IMR-90 (cell line): ENCODE measurements around the gene CRISPLD2. TPM values are rescaled to one million over a fixed set of nuclear protein-coding genes. Genes with fewer than 3 reads are reported as not detected.

Source experiments
- ATAC-seq: fragments of 200-7000 bp; cut with Tn5 transposase; 2 replicates; pipeline ENCODE4 v1.9.1; 2020; ENCODE audit warnings: low read depth, mild to moderate bottlenecking, moderate library complexity
- BruUV-seq: library from RNA; stranded (reverse); fragments of 400-500 nt; replicated peaks from 2 replicates; lab custom pipeline; 2021; lab: Mats Ljungman, UMichigan
- CTCF ChIA-PET: fragments of 300-600 bp; formaldehyde crosslinking; extraction: SDS; loops from one replicate; lab custom pipeline; 2021; ENCODE audit warnings: antibody characterized with exemption; lab: Yijun Ruan, JAX
- POLR2A ChIA-PET: fragments of 300-600 bp; sonication (Branson Sonifier 250); formaldehyde crosslinking; loops from one replicate; lab custom pipeline; 2022; ENCODE audit warnings: antibody characterized with exemption; ENCODE audit not compliant: unreplicated experiment; lab: Charles Lee
- DNase-seq: peaks from one replicate; pipeline ENCODE4 v3.0.0; 2013
- H2AFZ ChIP-seq: replicated peaks from 2 replicates; pipeline ENCODE3; 2013; ENCODE audit warnings: low read length, mild to moderate bottlenecking; ENCODE audit not compliant: poor library complexity
- H2AK5ac ChIP-seq: 2 replicates; pipeline ENCODE4 v1.6.1; 2013; ENCODE audit warnings: low read depth, low read length, inconsistent platforms
- H2AK9ac ChIP-seq: replicated peaks from 2 replicates; pipeline ENCODE3; 2013; ENCODE audit warnings: mild to moderate bottlenecking, low read depth, low read length, moderate library complexity; ENCODE audit not compliant: poor library complexity
- H2BK120ac ChIP-seq: 2 replicates; pipeline ENCODE4 v1.6.1; 2013; ENCODE audit warnings: low read depth, low read length, inconsistent platforms
- H2BK15ac ChIP-seq: 3 replicates; pipeline ENCODE4 v1.6.1; 2013; ENCODE audit warnings: low read depth, low read length, inconsistent platforms
- H2BK20ac ChIP-seq: 2 replicates; pipeline ENCODE4 v1.6.1; 2013; ENCODE audit warnings: low read depth, mild to moderate bottlenecking, inconsistent platforms, low read length, moderate library complexity
- H2BK5ac ChIP-seq: 2 replicates; pipeline ENCODE4 v1.6.1; 2013; ENCODE audit warnings: mild to moderate bottlenecking, low read depth, low read length, inconsistent platforms; ENCODE audit not compliant: poor library complexity, severe bottlenecking
- H3K14ac ChIP-seq: replicated peaks from 2 replicates; pipeline ENCODE4 v1.6.1; 2013; ENCODE audit warnings: low read depth, low read length, inconsistent platforms
- H3K18ac ChIP-seq: 2 replicates; pipeline ENCODE4 v1.6.1; 2013; ENCODE audit warnings: low read depth, low read length, control low read depth
- H3K23ac ChIP-seq: 2 replicates; pipeline ENCODE4 v1.6.1; 2013; ENCODE audit warnings: low read depth, low read length, inconsistent platforms
- H3K27ac ChIP-seq: 2 replicates; pipeline ENCODE4 v1.5.1; 2013; ENCODE audit warnings: mild to moderate bottlenecking, control low read depth, low read length; ENCODE audit not compliant: insufficient read depth
- H3K27me3 ChIP-seq: 2 replicates; pipeline ENCODE4 v1.6.1; 2013; ENCODE audit warnings: low read length; ENCODE audit not compliant: control insufficient read depth, insufficient read depth
- H3K36me3 ChIP-seq: 2 replicates; pipeline ENCODE4 v1.6.1; 2013; ENCODE audit warnings: low read length, mixed read lengths; ENCODE audit not compliant: control insufficient read depth, insufficient read depth
- H3K4ac ChIP-seq: 2 replicates; pipeline ENCODE4 v1.6.1; 2013; ENCODE audit warnings: low read depth, low read length, inconsistent platforms
- H3K4me1 ChIP-seq: 2 replicates; pipeline ENCODE4 v1.6.1; 2013; ENCODE audit warnings: low read length, mixed read lengths; ENCODE audit not compliant: control insufficient read depth, insufficient read depth
- H3K4me2 ChIP-seq: 2 replicates; pipeline ENCODE4 v1.6.1; 2013; ENCODE audit warnings: low read depth, mild to moderate bottlenecking, control low read depth, low read length, moderate library complexity
- H3K4me3 ChIP-seq: 2 replicates; pipeline ENCODE4 v1.5.1; 2013; ENCODE audit warnings: low read depth, mild to moderate bottlenecking, control low read depth, low read length, moderate library complexity; ENCODE audit not compliant: insufficient read depth
- H3K56ac ChIP-seq: 2 replicates; pipeline ENCODE4 v1.6.1; 2013; ENCODE audit warnings: low read length, inconsistent platforms; ENCODE audit not compliant: insufficient read depth; ENCODE audit errors: extremely low read depth
- H3K79me1 ChIP-seq, 2 experiments: 2 replicates each; pipeline ENCODE4 v1.6.1; 2013; ENCODE audit warnings: low read length in 2 of 2, inconsistent platforms in 1 of 2, low read depth in 1 of 2
- H3K9ac ChIP-seq: 2 replicates; pipeline ENCODE4 v1.6.1; 2013; ENCODE audit warnings: low read depth, low read length, control low read depth
- H3K9me1 ChIP-seq: 2 replicates; pipeline ENCODE4 v1.6.1; 2013; ENCODE audit warnings: low read length, inconsistent platforms; ENCODE audit not compliant: insufficient read depth
- H3K9me3 ChIP-seq: 2 replicates; pipeline ENCODE4 v1.6.1; 2013; ENCODE audit warnings: low read length; ENCODE audit not compliant: control insufficient read depth, insufficient read depth
- H4K20me1 ChIP-seq: 2 replicates; pipeline ENCODE4 v1.6.1; 2013; ENCODE audit warnings: low read length, inconsistent platforms; ENCODE audit not compliant: insufficient read depth
- H4K5ac ChIP-seq: 2 replicates; pipeline ENCODE4 v1.6.1; 2013; ENCODE audit warnings: mild to moderate bottlenecking, low read depth, low read length, control low read depth
- H4K8ac ChIP-seq, 2 experiments: 2 replicates each; pipeline ENCODE4 v1.6.1; 2013; ENCODE audit warnings: low read depth in 2 of 2, low read length in 2 of 2, control low read depth in 1 of 2, inconsistent platforms in 1 of 2
- H4K91ac ChIP-seq: 2 replicates; pipeline ENCODE4 v1.6.1; 2013; ENCODE audit warnings: low read depth, low read length, inconsistent platforms; ENCODE audit not compliant: insufficient read depth
- CHD1 ChIP-seq: IDR thresholded peaks from 2 replicates; pipeline ENCODE4 v1.6.1; 2012; ENCODE audit warnings: low read depth, low read length, improper control_type of control experiment
- CTCF ChIP-seq: conservative IDR thresholded peaks from 2 replicates; pipeline ENCODE4 v1.5.1; 2012; ENCODE audit warnings: mild to moderate bottlenecking, low read depth, low read length, improper control_type of control experiment
- ELK1 ChIP-seq: fragments of 150-350 bp; IDR thresholded peaks from 2 replicates; pipeline ENCODE4 v1.6.1; 2016; ENCODE audit warnings: low read depth, mild to moderate bottlenecking, low read length, moderate library complexity, borderline replicate concordance
- MAFK ChIP-seq: IDR thresholded peaks from 2 replicates; pipeline ENCODE4 v1.6.1; 2012; ENCODE audit warnings: low read depth, low read length, improper control_type of control experiment
- MAZ ChIP-seq: IDR thresholded peaks from 2 replicates; pipeline ENCODE4 v1.6.1; 2012; ENCODE audit warnings: low read depth, mild to moderate bottlenecking, low read length, improper control_type of control experiment, moderate library complexity, borderline replicate concordance
- MXI1 ChIP-seq: IDR thresholded peaks from 2 replicates; pipeline ENCODE4 v1.6.1; 2012; ENCODE audit warnings: low read depth, mild to moderate bottlenecking, low read length, moderate library complexity, borderline replicate concordance
- NFE2L2 ChIP-seq: fragments of 150-350 bp; IDR thresholded peaks from 2 replicates; pipeline ENCODE4 v1.6.1; 2016; ENCODE audit warnings: low read depth, mild to moderate bottlenecking, low read length
- POLR2A ChIP-seq: IDR thresholded peaks from 2 replicates; pipeline ENCODE4 v1.6.1; 2012; ENCODE audit warnings: mild to moderate bottlenecking, low read depth, low read length
- RAD21 ChIP-seq: IDR thresholded peaks from 2 replicates; pipeline ENCODE4 v1.6.1; 2012; ENCODE audit warnings: low read length, improper control_type of control experiment
- RCOR1 ChIP-seq: IDR thresholded peaks from 2 replicates; pipeline ENCODE4 v1.6.1; 2012; ENCODE audit warnings: mild to moderate bottlenecking, low read length, improper control_type of control experiment; ENCODE audit not compliant: insufficient replicate concordance
- RFX5 ChIP-seq: IDR thresholded peaks from 2 replicates; pipeline ENCODE4 v1.8.0; 2012; ENCODE audit warnings: low read depth, mild to moderate bottlenecking, low read length, moderate library complexity
- SMC3 ChIP-seq: fragments of 150-350 bp; IDR thresholded peaks from 2 replicates; pipeline ENCODE4 v1.6.1; 2016; ENCODE audit warnings: low read depth, mild to moderate bottlenecking, antibody characterized with exemption, low read length, moderate library complexity
- WGBS, 2 experiments: methylation state at CpG; one replicate each; pipeline versions ENCODE4 v1.1.5 to v1.1.7; 2013; ENCODE audit warnings: missing lambda C conversion rate in 2 of 2; ENCODE audit not compliant: insufficient read length in 1 of 2; ENCODE audit errors: extremely low coverage in 2 of 2; 5-methylcytosine and 5-hydroxymethylcytosine counted together
- dilution Hi-C: fragments of 300-500 bp; cut with HindIII; formaldehyde crosslinking; loops from one replicate; pipeline ENCODE4 v1.14.3; 2018; ENCODE audit warnings: low sequenced_read_pairs; ENCODE audit not compliant: unreplicated experiment
- in situ Hi-C: fragments of 300-500 bp; cut with MboI; formaldehyde crosslinking; loops from 3 replicates; pipeline ENCODE4 v1.14.3; 2019; ENCODE audit warnings: low sequenced_read_pairs, inconsistent platforms, mixed read lengths
- intact Hi-C: fragments of 100-400 bp; cut with micrococcal nuclease; formaldehyde crosslinking; loops from 2 replicates; pipeline ENCODE4 v1.10.0; 2022
- polyA plus RNA-seq, 3 experiments: library from polyadenylated mRNA; depleted of rRNA; stranded (reverse); fragments of >200 nt; gene quantifications; 2 replicates each; pipeline ENCODE4 v1.2.3, GENCODE V29; 2012; ENCODE audit warnings: low replicate concordance in 1 of 3
- total RNA-seq: library from RNA; depleted of rRNA; stranded (reverse); fragments of >200 nt; gene quantifications from 2 replicates; pipeline ENCODE4 v1.2.3, GENCODE V29; 2012

CRISPLD2 gene
- total and polyA plus RNA-seq, 2 of the 4 experiments (the other 2 are of a cell fraction), result 23.1 to 37.5 TPM

GRCh38 chr16:84916178-84916577 is 96.4 kb downstream of the CRISPLD2 start:
- DNase-seq (no peak), ATAC-seq (no peak)
- in situ Hi-C loops, result no loop called here

More at GRCh38 chr16:84916178-84916577, 96.4 kb downstream of the CRISPLD2 start:
- H3K27me3 ChIP-seq, result peaks cover 36% of the 10 kb centered on the region
- no peaks in the 10 kb centered on the region for H4K20me1 ChIP-seq
- H3K56ac ChIP-seq, result no peak overlapping the region
- H3K18ac ChIP-seq, result no peak overlapping the region
- H2AK5ac ChIP-seq, result no peak overlapping the region
- BruUV-seq, result no TSS peak
- no peak overlapping the region for H3K23ac ChIP-seq
- no peak overlapping the region for H4K8ac ChIP-seq
- H3K14ac ChIP-seq, result no peak overlapping the region
- no peaks in the 10 kb centered on the region for H3K9me1 ChIP-seq
- dilution Hi-C loops (no loop called here), intact Hi-C loops (no loop called here)
- H3K27ac ChIP-seq, result no peak overlapping the region
- peaks cover 5% of the 10 kb centered on the region; the same call in 1 of the 2 replicates for H3K4me1 ChIP-seq
- TF ChIP-seq RAD21 (no peak), MAFK (no peak), CHD1 (no peak), RFX5 (no peak), POLR2A (no peak), RCOR1 (no peak), MAZ (no peak), MXI1 (no peak), ELK1 (no peak), SMC3 (no peak), CTCF (no peak), NFE2L2 (no peak)
- no peak overlapping the region for H3K4ac ChIP-seq
- no peak overlapping the region for H2AFZ ChIP-seq
- H3K9me3 ChIP-seq, result no peaks in the 10 kb centered on the region
- no peak overlapping the region for H2BK120ac ChIP-seq
- no peak overlapping the region for H2AK9ac ChIP-seq
- no peak overlapping the region for H3K4me3 ChIP-seq
- no peak overlapping the region for H3K4me2 ChIP-seq
- no peak overlapping the region for H2BK15ac ChIP-seq
- no peak overlapping the region for H2BK5ac ChIP-seq
- no peak overlapping the region for H2BK20ac ChIP-seq
- H3K36me3 ChIP-seq, result no peaks in the 10 kb centered on the region
- H3K79me1 ChIP-seq, result no peaks in the 10 kb centered on the region
- H3K9ac ChIP-seq, result no peak overlapping the region
- ChIA-PET POLR2A (no interaction called here), CTCF (no interaction called here)
- H4K5ac ChIP-seq, result no peak overlapping the region
- 50% methylated on average over 7 of the region's 9 CpGs; no CpG with 5 or more reads in 1 of the 2 experiments for WGBS, 2 experiments
- H4K91ac ChIP-seq, result no peak overlapping the region
